HG03139 (cell line): ENCODE data around the gene CLDN7.

Experiments used
- ATAC-seq: cut with Tn5 transposase; IDR thresholded peaks from one replicate; pipeline ENCODE4 v1.9.1; 2021; ENCODE audit not compliant: unreplicated experiment

The CLDN7 gene

GRCh38 chr17:7289256-7290032, 27.2 kb upstream of the CLDN7 start:
- ATAC-seq, result no peak

- no peak for ATAC-seq
Measured at GRCh38 chr17:7285679-7286078, 23.4 kb upstream of the CLDN7 start.

DNA sequence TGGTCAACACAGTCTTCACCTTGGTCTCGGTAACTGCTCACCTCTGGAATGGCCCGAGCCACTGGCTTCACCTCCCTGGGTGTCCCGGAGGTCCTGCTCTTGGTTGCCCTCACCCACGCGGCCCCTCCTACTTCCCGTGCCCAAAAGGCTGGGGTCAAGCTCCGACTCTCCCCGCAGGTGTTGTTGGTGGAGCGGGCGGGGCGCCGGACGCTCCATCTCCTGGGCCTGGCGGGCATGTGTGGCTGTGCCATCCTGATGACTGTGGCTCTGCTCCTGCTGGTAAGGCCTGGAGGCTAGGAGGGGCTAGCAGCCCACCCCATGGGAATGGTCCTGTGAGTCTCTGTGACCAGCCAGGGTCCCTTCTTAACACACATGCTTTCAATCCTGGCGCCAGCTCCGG, 22.6 kb upstream of the CLDN7 start:
- ATAC-seq, result no peak

DNA sequence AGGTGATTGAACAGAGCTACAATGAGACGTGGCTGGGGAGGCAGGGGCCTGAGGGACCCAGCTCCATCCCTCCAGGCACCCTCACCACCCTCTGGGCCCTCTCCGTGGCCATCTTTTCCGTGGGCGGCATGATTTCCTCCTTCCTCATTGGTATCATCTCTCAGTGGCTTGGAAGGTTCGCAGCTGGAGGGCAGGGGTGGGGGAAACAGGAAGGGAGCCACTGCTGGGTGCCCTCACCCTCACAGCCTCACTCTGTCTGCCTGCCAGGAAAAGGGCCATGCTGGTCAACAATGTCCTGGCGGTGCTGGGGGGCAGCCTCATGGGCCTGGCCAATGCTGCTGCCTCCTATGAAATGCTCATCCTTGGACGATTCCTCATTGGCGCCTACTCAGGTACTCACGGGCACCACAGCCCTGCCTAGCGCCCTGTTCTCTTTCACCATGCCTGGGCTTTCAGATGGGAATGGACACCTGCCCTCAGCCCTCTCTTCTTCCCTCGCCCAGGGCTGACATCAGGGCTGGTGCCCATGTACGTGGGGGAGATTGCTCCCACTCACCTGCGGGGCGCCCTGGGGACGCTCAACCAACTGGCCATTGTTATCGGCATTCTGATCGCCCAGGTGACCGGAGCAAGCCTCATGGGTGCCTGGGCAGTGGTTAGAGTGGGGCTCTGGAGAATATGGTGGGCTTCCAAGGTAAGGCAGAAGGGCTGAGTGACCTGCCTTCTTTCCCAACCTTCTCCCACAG, 21.4 kb upstream of the CLDN7 start:
- ATAC-seq, result no peak

DNA sequence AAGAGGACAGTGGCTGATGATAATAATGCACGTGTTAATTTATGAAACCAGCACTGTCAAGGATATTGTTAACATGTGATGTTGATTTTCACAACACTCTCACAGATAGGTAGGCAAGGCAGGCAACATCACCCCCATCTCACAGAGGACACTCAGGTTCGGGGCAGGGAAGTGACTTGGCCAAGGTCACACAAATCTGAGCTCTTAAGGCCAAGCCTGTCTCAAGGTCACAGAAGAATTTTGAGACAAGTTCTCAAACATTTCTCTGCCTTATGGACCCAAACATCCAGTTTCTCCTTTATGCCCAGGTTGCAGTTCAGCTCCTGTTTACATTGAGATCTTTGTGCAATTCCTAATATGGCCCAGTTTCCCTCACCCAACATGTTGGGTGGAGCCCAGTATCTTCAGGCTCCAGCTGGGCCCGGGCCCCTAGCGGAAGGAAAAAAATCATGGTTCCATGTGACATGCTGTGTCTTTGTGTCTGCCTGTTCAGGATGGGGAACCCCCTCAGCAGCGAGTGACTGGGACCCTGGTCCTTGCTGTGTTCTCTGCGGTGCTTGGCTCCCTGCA, 20.6 kb upstream of the CLDN7 start:
- no peak for ATAC-seq

GRCh38 chr17:7281953-7282751, 19.9 kb upstream of the CLDN7 start:
- ATAC-seq, result no peak

DNA sequence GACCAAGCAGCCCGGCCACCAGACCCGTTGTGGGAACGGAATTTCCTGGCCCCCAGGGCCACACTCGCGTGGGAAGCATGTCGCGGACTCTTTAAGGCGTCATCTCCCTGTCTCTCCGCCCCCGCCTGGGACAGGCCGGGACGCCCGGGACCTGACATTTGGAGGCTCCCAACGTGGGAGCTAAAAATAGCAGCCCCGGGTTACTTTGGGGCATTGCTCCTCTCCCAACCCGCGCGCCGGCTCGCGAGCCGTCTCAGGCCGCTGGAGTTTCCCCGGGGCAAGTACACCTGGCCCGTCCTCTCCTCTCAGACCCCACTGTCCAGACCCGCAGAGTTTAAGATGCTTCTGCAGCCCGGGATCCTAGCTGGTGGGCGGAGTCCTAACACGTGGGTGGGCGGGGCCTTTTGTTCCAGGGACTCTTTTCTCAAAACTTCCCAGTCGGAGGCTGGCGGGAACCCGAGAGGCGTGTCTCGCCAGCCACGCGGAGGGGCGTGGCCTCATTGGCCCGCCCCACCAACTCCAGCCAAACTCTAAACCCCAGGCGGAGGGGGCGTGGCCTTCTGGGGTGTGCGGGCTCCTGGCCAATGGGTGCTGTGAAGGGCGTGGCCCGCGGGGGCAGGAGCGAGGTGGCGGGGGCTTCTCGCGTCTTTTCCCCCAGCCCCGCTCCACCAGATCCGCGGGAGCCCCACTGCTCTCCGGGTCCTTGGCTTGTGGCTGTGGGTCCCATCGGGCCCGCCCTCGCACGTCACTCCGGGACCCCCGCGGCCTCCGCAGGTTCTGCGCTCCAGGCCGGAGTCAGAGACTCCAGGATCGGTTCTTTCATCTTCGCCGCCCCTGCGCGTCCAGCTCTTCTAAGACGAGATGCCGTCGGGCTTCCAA, 19.0 kb upstream of the CLDN7 start, which contains the start of gene SLC2A4:
Gene SLC2A4 (plus strand): TSS at position 645 of the 879 bp plus-strand sequence. CDS start 217 bp downstream, at position 862.
- no peak for ATAC-seq

DNA sequence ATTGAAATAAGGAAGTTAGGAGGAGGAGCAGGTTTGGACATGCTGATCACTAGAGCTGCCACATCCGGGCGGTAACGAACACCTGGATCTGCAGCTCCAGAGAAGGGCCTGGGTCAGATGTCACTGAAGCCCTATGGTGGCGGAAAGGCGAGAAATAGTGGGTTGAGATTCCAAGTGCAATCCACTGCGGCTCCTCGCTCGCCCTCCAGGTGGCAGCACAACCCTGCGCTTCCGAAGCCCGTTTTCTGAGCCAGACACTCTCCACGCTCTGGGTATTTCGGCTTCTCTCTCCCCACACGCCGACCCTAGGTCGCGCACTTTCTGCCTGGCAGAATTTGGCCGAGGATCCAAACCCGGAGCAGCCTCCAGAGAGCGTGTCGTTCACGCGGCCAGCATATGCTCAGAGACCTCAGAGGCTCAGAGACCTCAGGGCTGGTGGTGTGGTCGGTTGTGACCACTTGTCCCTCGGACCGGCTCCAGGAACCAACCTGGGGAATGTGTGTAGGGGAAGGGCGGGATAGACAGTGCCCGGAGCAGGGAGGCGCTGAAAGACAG, 18.3 kb upstream of the CLDN7 start:
- peak; percentile 48 for ATAC-seq

DNA sequence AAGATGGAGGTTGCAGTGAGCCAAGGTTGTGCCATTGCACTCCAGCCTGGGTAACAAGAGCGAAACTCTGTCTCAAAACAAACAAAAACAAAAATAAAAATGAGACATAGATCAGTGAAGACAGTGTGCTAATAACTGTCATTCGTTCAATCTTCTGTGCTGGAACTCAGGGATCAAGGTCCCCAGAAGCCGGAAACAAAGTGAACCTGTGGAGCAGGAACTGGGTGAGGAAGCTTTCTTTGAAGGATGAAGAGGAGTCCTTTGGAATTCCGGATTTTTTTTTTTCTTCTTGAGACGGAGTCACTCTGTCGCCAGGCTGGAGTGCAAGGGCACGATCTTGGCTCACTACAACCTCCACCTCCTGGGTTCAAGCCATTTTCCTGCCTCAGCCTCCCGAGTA, 17.2 kb upstream of the CLDN7 start:
- no peak for ATAC-seq

GRCh38 chr17:7266784-7267183, 4.5 kb upstream of the CLDN7 start:
- ATAC-seq, result no peak

DNA sequence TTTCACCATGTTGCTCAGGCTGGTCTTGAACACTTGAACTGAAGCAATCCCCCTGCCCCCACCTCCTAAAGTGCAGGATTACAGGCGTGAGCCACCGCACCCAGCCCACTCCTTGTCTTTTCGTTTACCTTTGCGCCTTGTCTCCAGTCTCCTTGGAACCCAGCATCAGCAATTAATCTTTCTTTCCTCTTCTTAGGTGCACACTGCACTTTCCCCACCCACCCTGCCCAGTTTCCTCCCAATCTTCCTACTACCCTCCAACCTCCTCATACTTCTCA, 1.5 kb upstream of the CLDN7 start:
- ATAC-seq, result no peak

DNA sequence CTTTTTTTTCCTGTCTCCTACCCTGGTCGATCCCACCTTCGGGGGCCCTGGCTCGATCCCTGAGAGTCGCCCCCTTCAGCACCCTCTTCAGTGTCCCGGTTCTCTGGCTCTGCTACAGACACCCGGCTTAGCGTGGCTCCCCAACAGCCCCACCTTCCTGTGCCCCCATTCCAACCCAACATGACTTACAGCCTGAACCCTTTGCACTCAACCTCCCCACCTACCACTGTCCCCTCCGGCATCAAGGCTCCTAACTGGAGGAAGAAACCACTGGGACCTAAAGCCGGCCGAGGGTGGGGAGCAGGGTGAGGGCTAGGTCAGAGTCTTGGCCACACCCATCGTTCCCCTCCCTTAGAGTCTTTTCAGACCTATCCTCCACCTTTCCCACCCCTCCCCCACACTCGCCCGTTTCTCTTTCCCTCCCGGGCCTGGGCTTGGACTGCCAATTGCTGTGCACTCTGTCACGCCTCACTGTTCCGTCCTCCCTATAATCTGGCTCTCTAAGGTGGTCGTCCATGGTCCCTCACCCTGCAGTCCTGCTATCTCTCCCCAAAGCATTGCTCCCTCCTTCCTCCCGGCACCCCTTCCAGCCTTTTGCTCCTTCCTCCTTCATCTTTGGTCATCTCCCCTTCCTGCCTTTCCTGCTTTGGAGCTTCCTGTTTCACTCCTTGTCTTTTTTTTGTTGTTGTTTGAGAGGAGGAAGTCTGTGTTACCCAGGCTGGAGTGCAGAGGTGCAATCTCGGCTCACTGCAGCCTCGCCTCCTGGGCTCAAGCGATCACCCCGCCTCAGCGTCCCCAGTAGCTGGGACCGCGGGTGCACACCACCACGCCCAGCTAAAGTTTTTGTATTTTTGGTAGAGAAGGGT, 890 bp upstream of the CLDN7 start:
- ATAC-seq, result no peak

DNA sequence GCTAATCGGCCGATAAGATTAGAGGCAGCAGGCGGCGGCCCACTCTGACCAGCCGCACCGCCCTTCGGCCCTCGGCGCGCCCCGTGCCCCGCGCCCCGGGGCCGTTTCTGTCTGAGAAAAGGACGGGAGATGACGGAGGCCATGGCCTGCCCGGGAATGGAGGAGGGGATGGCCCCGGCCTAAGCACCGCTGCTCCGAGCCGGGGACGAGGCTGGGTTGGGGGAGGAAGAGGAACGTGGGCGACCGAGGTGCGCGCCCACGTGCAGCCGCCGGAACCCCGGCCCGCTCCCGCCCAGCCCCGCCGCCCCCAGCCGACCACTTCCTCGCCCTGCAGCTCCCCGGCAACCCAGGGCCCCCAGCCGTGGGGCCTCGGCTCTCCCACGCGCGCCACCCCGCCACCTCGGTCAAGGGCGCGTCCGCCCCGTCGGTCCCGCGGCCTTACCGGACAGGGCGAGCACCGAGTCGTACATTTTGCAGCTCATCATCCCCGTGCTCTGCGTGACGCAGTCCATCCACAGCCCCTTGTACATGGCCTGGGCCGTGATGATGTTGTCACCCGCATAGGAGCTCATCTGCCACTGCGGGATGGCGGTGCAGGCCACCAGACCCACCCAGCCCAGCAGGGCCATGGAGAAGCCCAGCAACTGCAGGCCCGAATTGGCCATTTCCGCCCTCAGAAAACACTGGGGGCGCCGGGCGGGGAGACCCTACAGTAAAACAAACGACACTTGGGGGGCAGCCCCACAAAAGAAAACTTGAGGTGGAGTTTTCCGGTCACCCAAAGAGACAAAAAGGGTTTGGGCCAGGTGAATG, 693 bp downstream of the CLDN7 start:
- no peak for ATAC-seq

- no peak for ATAC-seq
Measured at GRCh38 chr17:7260651-7261378, 1.5 kb downstream of the CLDN7 start.

DNA sequence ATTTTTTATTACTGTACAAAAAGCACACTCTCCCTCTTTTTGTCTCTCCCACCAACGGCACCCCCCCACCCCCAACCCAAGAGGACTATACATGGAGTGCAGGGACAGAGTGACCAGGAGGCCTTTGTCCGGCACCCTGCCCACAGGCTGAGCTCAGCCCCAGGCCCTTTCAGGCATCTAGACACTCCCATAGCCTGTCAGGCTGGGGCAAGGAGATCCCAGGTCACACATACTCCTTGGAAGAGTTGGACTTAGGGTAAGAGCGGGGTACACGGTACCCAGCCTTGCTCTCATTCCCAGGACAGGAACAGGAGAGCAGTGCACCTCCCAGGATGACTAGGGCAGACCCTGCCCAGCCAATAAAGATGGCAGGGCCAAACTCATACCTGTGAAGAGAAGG, 2.1 kb downstream of the CLDN7 start:
- ATAC-seq, result no peak

GRCh38 chr17:7259555-7259889, 2.8 kb downstream of the CLDN7 start:
- no peak for ATAC-seq

GRCh38 chr17:7258731-7259554, 3.3 kb downstream of the CLDN7 start:
- no peak for ATAC-seq
